CD8-positive, alpha-beta memory T cell (primary cell): ENCODE data around the gene PPT2. TPM values are rescaled to one million over a fixed set of nuclear protein-coding genes. Genes with fewer than 3 reads are reported as not detected.

ENCODE experiments used
- CTCF ChIA-PET: fragments of 350-600 bp; sonication (Branson Sonifier 250); formaldehyde crosslinking; loops from one replicate; lab custom pipeline; 2021; ENCODE audit warnings: antibody characterized with exemption; lab: Charles Lee
- POLR2A ChIA-PET: fragments of 350-600 bp; sonication (Branson Sonifier 250); formaldehyde crosslinking; loops from one replicate; lab custom pipeline; 2021; ENCODE audit warnings: antibody characterized with exemption; lab: Charles Lee
- DNase-seq, 5 donors: peaks; one replicate each; pipeline versions ENCODE4 v3.0.0 to v3.0.0-alpha.2; 2020 to 2022; ENCODE audit warnings: mixed read lengths in 1 of 5
- H3K27ac ChIP-seq: one replicate; pipeline ENCODE4 v1.7.0; 2013; ENCODE audit warnings: low read depth, mild to moderate bottlenecking, low read length, moderate library complexity
- H3K27me3 ChIP-seq: 2 replicates; pipeline ENCODE4 v1.7.0; 2013; ENCODE audit warnings: low read length, mild to moderate bottlenecking; ENCODE audit not compliant: insufficient read depth, poor library complexity, severe bottlenecking
- H3K36me3 ChIP-seq: 2 replicates; pipeline ENCODE4 v1.7.0; 2013; ENCODE audit warnings: mild to moderate bottlenecking, low read length, moderate library complexity; ENCODE audit not compliant: insufficient read depth
- H3K4me1 ChIP-seq: 2 replicates; pipeline ENCODE4 v1.7.0; 2013; ENCODE audit warnings: mild to moderate bottlenecking, low read length, moderate library complexity; ENCODE audit not compliant: insufficient read depth
- H3K4me3 ChIP-seq: 2 replicates; pipeline ENCODE4 v1.7.0; 2013; ENCODE audit warnings: mild to moderate bottlenecking, low read length
- H3K9me3 ChIP-seq: 2 replicates; pipeline ENCODE4 v1.7.0; 2013; ENCODE audit warnings: mild to moderate bottlenecking, low read length
- H3K27ac Mint-ChIP-seq, 8 donors: one replicate each; pipeline ENCODE4 v1.8.0; 2020 to 2021; ENCODE audit warnings: mixed read lengths in 8 of 8, mild to moderate bottlenecking in 6 of 8, inconsistent platforms in 3 of 8, moderate library complexity in 3 of 8
- H3K27me3 Mint-ChIP-seq, 2 donors: one replicate each; pipeline ENCODE4 v1.8.0; 2020 to 2021; ENCODE audit warnings: mixed read lengths in 2 of 2, mild to moderate bottlenecking in 1 of 2, moderate library complexity in 1 of 2
- H3K36me3 Mint-ChIP-seq, 3 donors: one replicate each; pipeline ENCODE4 v1.8.0; 2020 to 2021; ENCODE audit warnings: mixed read lengths in 3 of 3, inconsistent platforms in 1 of 3, mild to moderate bottlenecking in 1 of 3
- H3K4me1 Mint-ChIP-seq, 3 donors: one replicate each; pipeline ENCODE4 v1.8.0; 2020 to 2021; ENCODE audit warnings: mixed read lengths in 3 of 3, inconsistent platforms in 1 of 3, mild to moderate bottlenecking in 1 of 3
- H3K4me3 Mint-ChIP-seq, 7 donors: one replicate each; pipeline ENCODE4 v1.8.0; 2020 to 2021; ENCODE audit warnings: mixed read lengths in 7 of 7, mild to moderate bottlenecking in 6 of 7, moderate library complexity in 4 of 7, inconsistent platforms in 2 of 7
- H3K9me3 Mint-ChIP-seq, 5 donors: one replicate each; pipeline ENCODE4 v1.8.0; 2020 to 2022; ENCODE audit warnings: mixed read lengths in 5 of 5, mild to moderate bottlenecking in 3 of 5, moderate library complexity in 2 of 5, inconsistent platforms in 1 of 5
- polyA plus RNA-seq: library from polyadenylated mRNA; unstranded; fragments of 300-500 nt; fragmentation: Illumina TruSeq; gene quantifications from one replicate; pipeline ENCODE4 v1.2.3, GENCODE V29; 2021
- total RNA-seq, 2 experiments: library from RNA; stranded (reverse); gene quantifications; one replicate each; pipeline ENCODE4 v1.2.3, GENCODE V29; 2021

The PPT2 gene
- total and polyA plus RNA-seq, 3 experiments from 2014 or later = 10.0 to 19.0 (median 18.8) TPM

DNA sequence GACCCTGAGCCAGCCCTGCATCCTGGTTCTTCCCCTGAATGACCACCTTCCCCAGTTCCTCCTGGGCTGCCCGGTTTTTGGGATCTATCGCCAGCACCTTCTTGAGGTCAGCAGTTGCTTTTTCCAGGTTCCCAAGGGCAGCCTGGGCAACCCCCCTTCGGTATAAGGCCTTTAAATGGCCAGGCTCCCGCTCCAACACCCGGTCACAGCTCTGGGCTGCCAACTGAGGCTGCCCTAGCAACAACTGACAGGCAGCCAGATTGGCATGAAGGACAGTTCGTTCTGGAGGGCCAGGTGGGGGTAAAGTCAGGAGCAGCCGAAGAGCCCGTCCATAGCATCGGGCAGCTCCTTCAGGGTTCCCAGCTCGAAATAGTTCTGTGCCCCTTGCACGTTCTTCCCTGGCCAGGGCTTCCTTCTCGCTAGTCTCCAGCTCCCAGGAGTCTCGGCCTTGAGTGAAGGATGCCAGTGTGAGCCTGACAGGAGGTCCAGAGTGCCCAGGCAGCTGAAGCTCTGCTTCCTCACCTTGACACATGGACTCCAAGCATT lies 25.1 kb upstream of the PPT2 start:
- H3K27me3 ChIP-seq = no peaks in the 10 kb centered on the region
- H3K9me3 ChIP-seq = no peaks in the 10 kb centered on the region
- peak overlapping the region; percentile 85 to 99 (median 98) for H3K27ac Mint-ChIP-seq
- H3K36me3 ChIP-seq = peaks cover 24% of the 10 kb centered on the region
- H3K9me3 Mint-ChIP-seq = no peaks in the 10 kb centered on the region
- ChIA-PET POLR2A (interaction anchor here (0.7 to 3.6 kb wide), 4 partner anchors 62 to 843 kb away, joined by 3 to 34 read pairs (median 6); partner anchors contain the start of gene PBX2), CTCF (interaction anchor here (0.8 to 3.1 kb wide), 7 partner anchors 8 to 66 kb away, joined by 3 to 18 read pairs (median 4); partner anchors contain the start of gene PRRT1)
- peak overlapping the region; percentile 95 to 100 (median 99) for H3K4me3 Mint-ChIP-seq
- peak overlapping the region; percentile 84 for H3K27ac ChIP-seq
- peaks cover 3 to 40% (median 7%) of the 10 kb centered on the region in 3 donors for H3K36me3 Mint-ChIP-seq
- no peak for DNase-seq
- H3K27me3 Mint-ChIP-seq = peaks cover 5% of the 10 kb centered on the region in 2 donors
- peaks cover 30% of the 10 kb centered on the region for H3K4me1 ChIP-seq
- peak overlapping the region; percentile 97 for H3K4me3 ChIP-seq
- H3K4me1 Mint-ChIP-seq = peaks cover 47 to 56% (median 53%) of the 10 kb centered on the region in 3 donors

DNA sequence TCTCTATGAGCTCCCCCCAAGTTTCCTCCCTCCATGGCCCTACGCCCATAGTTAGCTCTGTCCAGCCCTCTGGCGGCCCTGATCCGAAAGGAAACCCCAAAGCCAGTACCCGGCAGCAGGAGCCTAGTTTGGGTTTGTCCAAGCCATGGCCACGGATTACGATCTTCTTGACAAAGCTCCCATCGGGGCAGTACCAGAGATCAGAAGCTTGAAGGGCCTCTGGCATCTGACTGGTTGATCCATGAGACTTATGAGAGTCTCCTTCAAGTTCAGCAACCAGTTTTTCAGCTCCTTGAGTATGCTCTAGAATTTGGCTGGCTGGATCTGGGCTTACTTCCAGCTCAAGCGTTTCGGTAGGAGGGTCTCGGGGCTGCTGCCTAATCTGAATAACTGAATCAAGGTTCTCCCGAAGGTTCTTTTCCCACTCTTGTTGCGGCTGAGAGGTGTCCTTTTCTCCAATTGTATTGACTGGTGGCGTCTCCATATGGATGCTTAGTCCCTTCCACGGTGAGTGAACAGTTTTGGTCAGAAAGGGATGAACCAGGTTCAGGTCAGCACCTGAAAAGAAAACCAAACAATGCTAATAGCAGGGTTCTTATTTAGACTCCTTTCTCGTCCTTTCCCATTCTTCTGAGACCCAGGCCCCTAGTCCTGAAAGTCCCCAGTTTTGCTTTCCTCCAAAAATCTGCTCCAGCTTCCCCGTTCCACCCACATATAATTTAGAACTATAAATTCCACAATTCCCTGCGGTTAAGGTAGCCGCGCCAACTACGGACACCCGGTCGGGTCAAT lies 24.4 kb upstream of the PPT2 start:
- Histone ChIP-seq H3K9me3 (no peaks in the 10 kb centered on the region), H3K4me1 (peaks cover 30% of the 10 kb centered on the region), H3K36me3 (peaks cover 17% of the 10 kb centered on the region), H3K27ac (peak overlapping the region; percentile 84), H3K27me3 (no peaks in the 10 kb centered on the region), H3K4me3 (peak overlapping the region; percentile 97)
- no peak for DNase-seq
- H3K27ac Mint-ChIP-seq = peak overlapping the region; percentile 85 to 97 (median 95)
- peak overlapping the region; percentile 86 to 97 (median 93) for H3K4me3 Mint-ChIP-seq
- ChIA-PET CTCF (interaction anchor here (0.8 to 3.1 kb wide), 7 partner anchors 9 to 267 kb away, joined by 3 to 18 read pairs (median 3); partner anchors contain the start of genes NEU1 and PRRT1), POLR2A (interaction anchor here (0.6 to 3.6 kb wide), 6 partner anchors 15 to 843 kb away, joined by 3 to 34 read pairs (median 3); a partner anchor contains a TSS)
- H3K9me3 Mint-ChIP-seq = no peaks in the 10 kb centered on the region
- H3K4me1 Mint-ChIP-seq = peaks cover 42 to 50% (median 47%) of the 10 kb centered on the region in 3 donors
- H3K27me3 Mint-ChIP-seq = peaks cover 6 to 7% of the 10 kb centered on the region in 2 donors
- H3K36me3 Mint-ChIP-seq = peaks cover 3 to 33% (median 3%) of the 10 kb centered on the region in 3 donors

DNA sequence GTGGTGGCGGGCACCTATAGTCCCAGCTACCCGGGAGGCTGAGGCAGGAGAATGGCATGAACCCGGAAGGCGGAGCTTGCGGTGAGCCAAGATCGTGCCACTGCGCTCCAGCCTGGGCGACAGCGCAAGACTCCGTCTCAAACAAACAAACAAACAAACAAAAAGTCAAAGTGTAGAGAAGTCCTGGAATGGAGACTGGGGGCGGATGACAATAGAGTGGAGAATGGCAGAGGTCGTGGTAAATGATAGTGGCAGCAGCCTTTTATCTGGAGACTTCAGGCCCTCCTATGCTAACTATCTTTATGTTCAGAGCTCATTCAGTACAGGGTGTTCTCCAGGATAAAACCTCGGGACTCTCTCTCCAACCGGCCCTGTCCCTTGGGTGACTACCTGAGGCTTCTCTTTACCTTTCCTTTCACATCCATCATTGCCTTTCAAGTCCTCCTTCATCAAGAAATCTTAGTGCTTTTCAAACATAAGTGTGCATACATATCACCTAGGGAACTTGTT lies 22.4 kb upstream of the PPT2 start:
- H3K27ac Mint-ChIP-seq = peak overlapping the region in 1 of 8 donors; percentile 47
- CTCF ChIA-PET = interaction anchor here (3.1 kb wide), 1 partner anchor 64 kb away, joined by 18 read pairs; no protein-coding TSS in a partner anchor
- peak overlapping the region in 6 of 7 donors; percentile 28 to 74 (median 56) for H3K4me3 Mint-ChIP-seq
- no peaks in the 10 kb centered on the region for H3K9me3 ChIP-seq
- H3K4me1 ChIP-seq = peaks cover 28% of the 10 kb centered on the region
- peaks cover 6 to 11% of the 10 kb centered on the region in 2 donors for H3K27me3 Mint-ChIP-seq
- H3K4me1 Mint-ChIP-seq = peaks cover 36 to 39% (median 37%) of the 10 kb centered on the region in 3 donors
- H3K27ac ChIP-seq = peak overlapping the region; percentile 17
- H3K36me3 Mint-ChIP-seq = peaks cover 0 to 20% (median 3%) of the 10 kb centered on the region in 3 donors
- H3K9me3 Mint-ChIP-seq = no peaks in the 10 kb centered on the region
- H3K4me3 ChIP-seq = no peak overlapping the region
- POLR2A ChIA-PET = interaction anchor here (0.6 kb wide), 1 partner anchor 12 kb away, joined by 6 read pairs; no protein-coding TSS in a partner anchor
- no peaks in the 10 kb centered on the region for H3K27me3 ChIP-seq
- no peak for DNase-seq
- peaks cover 5% of the 10 kb centered on the region for H3K36me3 ChIP-seq

DNA sequence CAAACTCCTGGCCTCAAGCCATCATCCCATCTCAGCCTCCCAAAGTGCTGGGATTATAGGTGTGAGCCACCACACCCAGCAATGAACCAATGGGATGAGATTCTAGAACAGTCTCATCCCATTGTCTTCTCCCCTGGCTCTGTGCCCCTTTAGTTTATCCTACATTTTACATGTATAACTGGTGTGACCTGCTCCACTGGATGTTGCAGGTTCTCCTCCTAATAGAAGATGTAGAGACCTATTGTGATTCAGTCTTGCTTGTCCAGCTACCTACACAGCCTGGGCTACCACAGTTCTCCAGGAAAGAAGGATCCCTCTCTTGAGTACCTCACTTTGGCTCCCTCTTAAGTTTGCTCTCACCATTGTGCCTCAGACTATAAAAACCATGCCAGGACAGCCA lies 21.8 kb upstream of the PPT2 start:
- Mint-ChIP-seq H3K4me1 (peaks cover 30 to 33% (median 31%) of the 10 kb centered on the region in 3 donors), H3K4me3 (peak overlapping the region in 4 of 7 donors; percentile 1 to 68 (median 24)), H3K27me3 (peaks cover 5 to 11% of the 10 kb centered on the region in 2 donors), H3K36me3 (peaks cover 0 to 14% (median 3%) of the 10 kb centered on the region in 3 donors), H3K9me3 (no peaks in the 10 kb centered on the region), H3K27ac (no peak overlapping the region)
- no peak for DNase-seq
- Histone ChIP-seq H3K4me3 (no peak overlapping the region), H3K4me1 (peaks cover 22% of the 10 kb centered on the region), H3K27ac (no peak overlapping the region), H3K9me3 (no peaks in the 10 kb centered on the region), H3K36me3 (peaks cover 2% of the 10 kb centered on the region), H3K27me3 (no peaks in the 10 kb centered on the region)
- ChIA-PET POLR2A (interaction anchor here (0.6 kb wide), 1 partner anchor 11 kb away, joined by 6 read pairs; no protein-coding TSS in a partner anchor), CTCF (no interaction called here)

DNA sequence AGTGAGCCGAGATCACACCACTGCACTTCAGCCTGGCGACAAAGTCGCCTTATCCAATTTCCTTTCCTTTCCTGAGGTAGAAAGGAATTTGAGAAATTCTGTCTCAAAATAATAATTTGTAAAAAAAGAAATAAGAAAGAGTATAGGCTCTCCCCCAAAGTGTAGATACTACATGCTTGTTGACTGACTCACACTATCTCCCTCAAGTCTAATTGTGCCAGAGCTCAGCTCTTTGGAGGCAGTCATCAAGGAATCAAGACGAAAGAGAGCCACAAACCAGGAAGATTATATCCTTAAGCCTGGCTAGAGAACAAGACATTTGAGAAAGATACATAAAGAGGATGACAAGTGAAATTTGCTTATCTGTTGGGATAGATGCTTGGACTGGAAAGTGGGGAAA lies 20.2 kb upstream of the PPT2 start:
- Histone ChIP-seq H3K27ac (no peak overlapping the region), H3K27me3 (no peaks in the 10 kb centered on the region), H3K4me3 (no peak overlapping the region), H3K4me1 (peaks cover 11% of the 10 kb centered on the region), H3K9me3 (no peaks in the 10 kb centered on the region), H3K36me3 (no peaks in the 10 kb centered on the region)
- H3K4me1 Mint-ChIP-seq = peaks cover 15 to 17% (median 16%) of the 10 kb centered on the region in 3 donors
- no peak overlapping the region for H3K4me3 Mint-ChIP-seq
- ChIA-PET POLR2A (no interaction called here), CTCF (no interaction called here)
- H3K27me3 Mint-ChIP-seq = peaks cover 4 to 11% of the 10 kb centered on the region in 2 donors
- DNase-seq = no peak
- H3K9me3 Mint-ChIP-seq = no peaks in the 10 kb centered on the region
- H3K36me3 Mint-ChIP-seq = peaks cover 0 to 4% (median 3%) of the 10 kb centered on the region in 3 donors
- H3K27ac Mint-ChIP-seq = peak overlapping the region in 1 of 8 donors; percentile 6

DNA sequence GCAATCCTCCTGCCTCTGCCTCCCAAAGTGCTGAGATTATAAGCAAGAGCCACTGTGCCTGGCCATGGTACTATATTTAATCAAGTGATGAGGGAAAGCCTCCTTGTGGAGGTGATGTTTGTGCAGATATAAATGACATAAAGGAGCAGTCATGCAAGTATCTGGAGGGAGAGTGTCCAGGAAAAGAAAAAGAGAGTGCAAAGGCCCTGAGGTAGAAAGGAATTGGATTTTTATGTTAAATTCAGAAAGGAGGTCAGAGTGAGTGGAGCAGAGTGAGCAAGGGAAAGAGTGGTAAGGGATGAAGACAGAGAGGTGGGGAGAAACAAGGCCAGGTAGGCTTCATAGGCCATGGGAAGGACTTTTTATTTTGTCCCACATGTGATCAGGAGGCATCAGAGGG lies 16.5 kb upstream of the PPT2 start:
- Histone ChIP-seq H3K4me3 (no peak overlapping the region), H3K27me3 (no peaks in the 10 kb centered on the region), H3K9me3 (no peaks in the 10 kb centered on the region), H3K4me1 (no peaks in the 10 kb centered on the region), H3K36me3 (no peaks in the 10 kb centered on the region), H3K27ac (no peak overlapping the region)
- ChIA-PET CTCF (no interaction called here), POLR2A (no interaction called here)
- Mint-ChIP-seq H3K36me3 (no peaks in the 10 kb centered on the region), H3K4me3 (no peak overlapping the region), H3K9me3 (no peaks in the 10 kb centered on the region), H3K27ac (no peak overlapping the region), H3K4me1 (no peaks in the 10 kb centered on the region), H3K27me3 (peaks cover 15 to 17% of the 10 kb centered on the region in 2 donors)
- DNase-seq = no peak

DNA sequence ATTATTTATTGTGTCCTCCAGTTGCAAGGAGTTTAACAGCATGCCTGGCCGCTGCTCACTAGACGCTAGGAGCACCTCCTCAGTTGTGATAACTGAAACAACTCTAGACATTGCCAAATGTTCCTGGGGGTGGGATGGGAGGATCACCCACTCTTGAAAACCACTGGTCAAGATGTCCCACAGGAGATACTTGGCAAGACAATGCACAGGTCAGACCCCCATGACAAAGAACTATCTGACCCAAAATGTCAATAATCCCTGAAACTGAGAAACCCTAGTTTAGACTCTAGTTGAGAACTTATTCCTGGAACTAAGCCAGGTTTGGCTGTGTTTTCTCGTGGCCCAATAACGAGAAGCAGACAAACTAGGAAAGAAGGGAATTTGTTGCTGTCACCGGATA lies 14.4 kb upstream of the PPT2 start:
- CTCF ChIA-PET = interaction anchor here (1.8 kb wide), 1 partner anchor 9 kb away, joined by 9 read pairs; no protein-coding TSS in a partner anchor
- Histone ChIP-seq H3K27ac (no peak overlapping the region), H3K36me3 (no peaks in the 10 kb centered on the region), H3K27me3 (no peaks in the 10 kb centered on the region), H3K9me3 (no peaks in the 10 kb centered on the region), H3K4me1 (no peaks in the 10 kb centered on the region), H3K4me3 (no peak overlapping the region)
- POLR2A ChIA-PET = no interaction called here
- peaks cover 11 to 14% of the 10 kb centered on the region in 2 donors for H3K27me3 Mint-ChIP-seq
- no peaks in the 10 kb centered on the region for H3K4me1 Mint-ChIP-seq
- no peaks in the 10 kb centered on the region for H3K9me3 Mint-ChIP-seq
- H3K27ac Mint-ChIP-seq = no peak overlapping the region
- no peak for DNase-seq
- no peaks in the 10 kb centered on the region for H3K36me3 Mint-ChIP-seq
- H3K4me3 Mint-ChIP-seq = no peak overlapping the region
